ENCODE measurements around the gene PIP4K2A.

The PIP4K2A gene

DNA sequence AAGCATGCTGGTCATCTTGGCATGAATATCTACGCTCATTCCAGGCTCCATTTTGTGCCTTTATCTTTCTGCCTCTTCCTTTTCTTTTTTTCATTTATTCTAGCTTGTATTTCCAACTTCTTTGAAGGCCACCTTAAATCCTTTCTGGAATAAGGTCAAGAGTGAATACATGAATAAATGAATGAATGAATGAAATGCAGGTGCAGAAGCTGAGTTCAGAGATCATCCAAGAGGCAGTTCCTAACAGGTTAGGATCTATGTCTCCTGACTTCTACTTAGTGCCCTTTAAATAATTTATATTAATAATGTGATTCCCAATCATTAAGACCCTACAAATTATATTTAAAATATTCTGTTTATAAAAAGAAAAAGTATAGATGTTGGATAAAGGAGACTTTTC lies 125.9 kb downstream of the PIP4K2A start:
- Histone ChIP-seq H3K9ac (ENCODE audit: low read depth, low read length, poor library complexity, severe bottlenecking) (no peak overlapping the region), H3K27me3 (ENCODE audit: insufficient read depth, low read length, poor library complexity, severe bottlenecking) (no peaks in the 10 kb centered on the region), H3K36me3 (ENCODE audit: insufficient read depth, low read length) (peaks cover 50% of the 10 kb centered on the region; the same call in 1 of the 2 replicates), H3K9me3 (ENCODE audit: insufficient read depth, low read depth, low read length) (no peaks in the 10 kb centered on the region), H3K4me3 (ENCODE audit: low read length, poor library complexity, severe bottlenecking) (no peak overlapping the region), H3K4me2 (ENCODE audit: low read depth, low read length, poor library complexity, severe bottlenecking) (no peak overlapping the region), H3K4me1 (ENCODE audit: insufficient read depth, low read length, poor library complexity, severe bottlenecking) (peaks cover 2% of the 10 kb centered on the region), H4K20me1 (ENCODE audit: insufficient read depth, low read length, poor library complexity, severe bottlenecking) (no peaks in the 10 kb centered on the region), H3F3A (ENCODE audit: low read depth) (no peaks in the 10 kb centered on the region), H3K9me2 (replicated peaks; ENCODE audit: low read depth, low read length) (no peaks in the 10 kb centered on the region), H3K79me2 (ENCODE audit: insufficient read depth, low read length) (peaks cover 19% of the 10 kb centered on the region), H2AFZ (ENCODE audit: low read length) (no peak overlapping the region)
- no peak for TF ChIP-seq EZH2phosphoT487 (IDR thresholded peaks at IDR 0.05; ENCODE audit: borderline replicate concordance)
- TF ChIP-seq, protein P1, sequence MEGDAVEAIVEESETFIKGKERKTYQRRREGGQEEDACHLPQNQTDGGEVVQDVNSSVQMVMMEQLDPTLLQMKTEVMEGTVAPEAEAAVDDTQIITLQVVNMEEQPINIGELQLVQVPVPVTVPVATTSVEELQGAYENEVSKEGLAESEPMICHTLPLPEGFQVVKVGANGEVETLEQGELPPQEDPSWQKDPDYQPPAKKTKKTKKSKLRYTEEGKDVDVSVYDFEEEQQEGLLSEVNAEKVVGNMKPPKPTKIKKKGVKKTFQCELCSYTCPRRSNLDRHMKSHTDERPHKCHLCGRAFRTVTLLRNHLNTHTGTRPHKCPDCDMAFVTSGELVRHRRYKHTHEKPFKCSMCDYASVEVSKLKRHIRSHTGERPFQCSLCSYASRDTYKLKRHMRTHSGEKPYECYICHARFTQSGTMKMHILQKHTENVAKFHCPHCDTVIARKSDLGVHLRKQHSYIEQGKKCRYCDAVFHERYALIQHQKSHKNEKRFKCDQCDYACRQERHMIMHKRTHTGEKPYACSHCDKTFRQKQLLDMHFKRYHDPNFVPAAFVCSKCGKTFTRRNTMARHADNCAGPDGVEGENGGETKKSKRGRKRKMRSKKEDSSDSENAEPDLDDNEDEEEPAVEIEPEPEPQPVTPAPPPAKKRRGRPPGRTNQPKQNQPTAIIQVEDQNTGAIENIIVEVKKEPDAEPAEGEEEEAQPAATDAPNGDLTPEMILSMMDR (conservative IDR thresholded peaks at IDR 0.05; ENCODE audit: low read length) = no peak

DNA sequence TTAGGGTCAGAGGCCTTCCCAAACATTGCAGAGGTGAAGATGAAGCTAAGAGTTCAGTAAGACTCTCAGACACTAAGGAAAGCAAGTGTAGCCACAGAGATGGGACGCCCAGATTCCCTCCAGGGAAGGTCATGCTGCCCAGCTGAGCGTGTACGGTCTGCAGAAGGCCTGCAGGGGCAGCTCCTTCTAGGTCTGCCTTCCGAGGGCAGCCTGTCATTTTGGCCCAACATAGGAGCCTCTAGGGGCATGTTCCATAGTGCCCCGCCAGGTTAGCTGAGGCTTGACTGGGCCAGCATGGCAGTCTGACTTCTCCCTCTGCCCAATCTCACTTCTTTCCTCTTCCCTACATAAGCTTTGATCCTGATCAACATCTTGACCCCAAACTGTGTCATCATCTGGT lies 130.7 kb downstream of the PIP4K2A start:
- H3K79me2 ChIP-seq (ENCODE audit: insufficient read depth, low read length) = peaks cover 19% of the 10 kb centered on the region
- H3K4me1 ChIP-seq (ENCODE audit: insufficient read depth, low read length, poor library complexity, severe bottlenecking) = peaks cover 2% of the 10 kb centered on the region
- H3K4me3 ChIP-seq (ENCODE audit: low read length, poor library complexity, severe bottlenecking) = no peak overlapping the region
- no peaks in the 10 kb centered on the region for H3F3A ChIP-seq (ENCODE audit: low read depth)
- no peaks in the 10 kb centered on the region for H3K9me2 ChIP-seq (replicated peaks; ENCODE audit: low read depth, low read length)
- H3K9me3 ChIP-seq (ENCODE audit: insufficient read depth, low read depth, low read length) = no peaks in the 10 kb centered on the region
- no peaks in the 10 kb centered on the region for H4K20me1 ChIP-seq (ENCODE audit: insufficient read depth, low read length, poor library complexity, severe bottlenecking)
- H3K27me3 ChIP-seq (ENCODE audit: insufficient read depth, low read length, poor library complexity, severe bottlenecking) = no peaks in the 10 kb centered on the region
- H3K4me2 ChIP-seq (ENCODE audit: low read depth, low read length, poor library complexity, severe bottlenecking) = no peak overlapping the region
- H3K9ac ChIP-seq (ENCODE audit: low read depth, low read length, poor library complexity, severe bottlenecking) = no peak overlapping the region
- H2AFZ ChIP-seq (ENCODE audit: low read length) = no peak overlapping the region
- H3K36me3 ChIP-seq (ENCODE audit: insufficient read depth, low read length) = peaks cover 60% of the 10 kb centered on the region
- TF ChIP-seq, protein P1 (conservative IDR thresholded peaks at IDR 0.05; ENCODE audit: low read length) = no peak; the same call in 1 of the 2 replicates
- TF ChIP-seq EZH2phosphoT487 (IDR thresholded peaks at IDR 0.05; ENCODE audit: borderline replicate concordance) = no peak

DNA sequence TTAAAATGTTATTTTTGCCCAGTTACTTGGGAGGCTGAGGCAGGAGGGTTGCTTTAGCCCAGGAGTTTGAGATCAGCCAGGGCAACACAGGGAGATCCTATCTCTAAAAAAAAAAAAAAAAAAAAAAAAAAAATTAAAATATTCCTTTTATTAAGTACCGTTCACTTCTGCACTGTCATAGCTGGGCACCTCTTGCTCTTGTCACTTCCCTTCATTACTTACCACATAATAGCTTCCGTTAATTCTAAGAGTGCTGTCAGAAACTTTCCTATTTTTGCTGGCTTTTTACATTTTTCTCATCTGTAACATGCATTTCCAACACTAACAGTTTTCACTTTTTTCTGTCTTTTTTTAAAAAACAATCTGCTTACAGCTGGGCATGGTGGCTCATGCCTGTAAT lies 132.9 kb downstream of the PIP4K2A start:
- Histone ChIP-seq H3F3A (ENCODE audit: low read depth) (no peaks in the 10 kb centered on the region), H3K4me2 (ENCODE audit: low read depth, low read length, poor library complexity, severe bottlenecking) (no peak overlapping the region), H3K4me1 (ENCODE audit: insufficient read depth, low read length, poor library complexity, severe bottlenecking) (peaks cover 7% of the 10 kb centered on the region), H4K20me1 (ENCODE audit: insufficient read depth, low read length, poor library complexity, severe bottlenecking) (no peaks in the 10 kb centered on the region), H3K27me3 (ENCODE audit: insufficient read depth, low read length, poor library complexity, severe bottlenecking) (no peaks in the 10 kb centered on the region), H2AFZ (ENCODE audit: low read length) (no peak overlapping the region), H3K9ac (ENCODE audit: low read depth, low read length, poor library complexity, severe bottlenecking) (no peak overlapping the region), H3K9me2 (replicated peaks; ENCODE audit: low read depth, low read length) (no peaks in the 10 kb centered on the region), H3K79me2 (ENCODE audit: insufficient read depth, low read length) (peaks cover 24% of the 10 kb centered on the region), H3K36me3 (ENCODE audit: insufficient read depth, low read length) (peaks cover 58% of the 10 kb centered on the region), H3K4me3 (ENCODE audit: low read length, poor library complexity, severe bottlenecking) (no peak overlapping the region), H3K9me3 (ENCODE audit: insufficient read depth, low read depth, low read length) (no peaks in the 10 kb centered on the region)
- TF ChIP-seq, protein P1 (conservative IDR thresholded peaks at IDR 0.05; ENCODE audit: low read length) = no peak
- TF ChIP-seq EZH2phosphoT487 (IDR thresholded peaks at IDR 0.05; ENCODE audit: borderline replicate concordance) = no peak

Data from Loucy (cell line).